CD4-positive, alpha-beta T cell treated with Interleukin-6 at 100 ng/mL for 8 hours (primary cell): ENCODE measurements around the gene AFDN.

Experiments
- DNase-seq: peaks from one replicate; pipeline ENCODE4 v3.0.0-alpha.2; 2020; ENCODE audit warnings: mixed read lengths, low spot score

AFDN gene

GRCh38 chr6:167794161-167795157, 32.3 kb upstream of the AFDN start:
- DNase-seq, result no peak

GRCh38 chr6:167795321-167795811, 31.3 kb upstream of the AFDN start:
- DNase-seq, result no peak

GRCh38 chr6:167795874-167796191, 30.9 kb upstream of the AFDN start:
- no peak for DNase-seq

- no peak for DNase-seq
These were observed 30.3 kb upstream of the AFDN start for GRCh38 chr6:167796192-167796981.

GRCh38 chr6:167797011-167797471, 29.7 kb upstream of the AFDN start:
- no peak for DNase-seq

GRCh38 chr6:167797476-167798265, 29.0 kb upstream of the AFDN start:
- DNase-seq, result no peak

GRCh38 chr6:167798453-167798852, 28.3 kb upstream of the AFDN start:
- no peak for DNase-seq

- DNase-seq, result no peak
These were observed 27.5 kb upstream of the AFDN start for GRCh38 chr6:167799033-167799821.

- no peak for DNase-seq
These were observed 26.2 kb upstream of the AFDN start for GRCh38 chr6:167800549-167800948.

- no peak for DNase-seq
These were observed 25.4 kb upstream of the AFDN start for GRCh38 chr6:167801263-167801662.

- DNase-seq, result no peak
These were observed 24.4 kb upstream of the AFDN start for GRCh38 chr6:167802339-167802738.

- no peak for DNase-seq
These were observed 22.9 kb upstream of the AFDN start for GRCh38 chr6:167803816-167804215.

- no peak for DNase-seq
These were observed 22.3 kb upstream of the AFDN start for GRCh38 chr6:167804281-167805013.

GRCh38 chr6:167805349-167806060, 21.2 kb upstream of the AFDN start:
- no peak for DNase-seq

- no peak for DNase-seq
These were observed 20.5 kb upstream of the AFDN start for GRCh38 chr6:167806061-167806700.

GRCh38 chr6:167807200-167807599, 19.5 kb upstream of the AFDN start:
- no peak for DNase-seq

GRCh38 chr6:167807756-167808155, 19.0 kb upstream of the AFDN start:
- DNase-seq, result no peak

GRCh38 chr6:167811040-167811439, 15.7 kb upstream of the AFDN start:
- no peak for DNase-seq

- no peak for DNase-seq
These were observed 15.1 kb upstream of the AFDN start for GRCh38 chr6:167811442-167812087.
